Right kidney (tissue), 9 donors: ENCODE results near the gene SLC39A5.
"Not testable (repeated sequence)": the region's sequence is repeated elsewhere in the genome, so short reads cannot be mapped to it uniquely, and the experiment has no call there.

Experiments used
- DNase-seq: peaks from one replicate; pipeline ENCODE4 v3.0.0-alpha.2; 2016
- long read RNA-seq, 8 donors: transcript quantifications; one replicate each; lab custom pipeline, GENCODE V29; 2026

The SLC39A5 gene
- long read RNA-seq, donor 1, transcript SLC39A5-201 (11 exons, 2,031 nt) = major isoform, 6 of 43 reads
- long read RNA-seq, donor 1, partial matches to known transcripts = 28 of 43 reads
- long read RNA-seq, donor 1, other reads (novel, unspliced or antisense) = 7 of 43 reads
- long read RNA-seq, donor 2, partial matches to known transcripts = 19 of 25 reads
- long read RNA-seq, donor 2, other reads (novel, unspliced or antisense) = 0 of 25 reads
- long read RNA-seq, donor 3, partial matches to known transcripts = 8 of 9 reads
- long read RNA-seq, donor 3, other reads (novel, unspliced or antisense) = 0 of 9 reads
- long read RNA-seq, donor 4, transcript SLC39A5-201 (11 exons, 2,031 nt) = major isoform, 7 of 24 reads
- long read RNA-seq, donor 4, partial matches to known transcripts = 17 of 24 reads
- long read RNA-seq, donor 4, other reads (novel, unspliced or antisense) = 0 of 24 reads
- long read RNA-seq, donor 5, transcript SLC39A5-201 (11 exons, 2,031 nt) = major isoform, 6 of 28 reads
- long read RNA-seq, donor 5, partial matches to known transcripts = 21 of 28 reads
- long read RNA-seq, donor 5, other reads (novel, unspliced or antisense) = 0 of 28 reads
- long read RNA-seq, donor 6, partial matches to known transcripts = 24 of 28 reads
- long read RNA-seq, donor 6, other reads (novel, unspliced or antisense) = 0 of 28 reads
- long read RNA-seq, donor 7, partial matches to known transcripts = 18 of 31 reads
- long read RNA-seq, donor 7, other reads (novel, unspliced or antisense) = 6 of 31 reads
- long read RNA-seq, donor 8, transcript SLC39A5-201 (11 exons, 2,031 nt) = major isoform, 6 of 65 reads
- long read RNA-seq, donor 8, partial matches to known transcripts = 51 of 65 reads
- long read RNA-seq, donor 8, other reads (novel, unspliced or antisense) = 6 of 65 reads

- no peak for DNase-seq
Measured at GRCh38 chr12:56229916-56230431, at the start of gene SLC39A5. SLC39A5 (plus strand) TSS chr12:56230051; CDS start chr12:56231275, 1,224 bp downstream.

GRCh38 chr12:56186957-56187356 is 42.9 kb upstream of the SLC39A5 start:
- DNase-seq = no peak

GRCh38 chr12:56188131-56188777 is 41.6 kb upstream of the SLC39A5 start:
- peak; percentile 36 for DNase-seq

- peak; percentile 71 for DNase-seq
Measured at GRCh38 chr12:56188778-56189098, 41.1 kb upstream of the SLC39A5 start.

GRCh38 chr12:56189099-56189917 is 40.5 kb upstream of the SLC39A5 start, which contains the start of gene SMARCC2:
SMARCC2 (minus strand) TSS chr12:56189483; CDS start chr12:56189461, 22 bp downstream.
- DNase-seq = peak; percentile 91

GRCh38 chr12:56189918-56190694 is 39.7 kb upstream of the SLC39A5 start:
- DNase-seq = peak; percentile 91

- peak; percentile 30 for DNase-seq
Measured at GRCh38 chr12:56190695-56191155, 39.1 kb upstream of the SLC39A5 start.

- no peak for DNase-seq
Measured at GRCh38 chr12:56192582-56192981, 37.3 kb upstream of the SLC39A5 start.

GRCh38 chr12:56193025-56193578 is 36.7 kb upstream of the SLC39A5 start:
- peak; percentile 34 for DNase-seq

- not testable (repeated sequence) for DNase-seq
Measured at GRCh38 chr12:56196818-56197550, 32.9 kb upstream of the SLC39A5 start.

- DNase-seq = no peak
Measured at GRCh38 chr12:56197921-56198635, 31.8 kb upstream of the SLC39A5 start.

GRCh38 chr12:56198836-56199235 is 31.0 kb upstream of the SLC39A5 start:
- no peak for DNase-seq

- no peak for DNase-seq
Measured at GRCh38 chr12:56202366-56202765, 27.5 kb upstream of the SLC39A5 start.

- no peak for DNase-seq
Measured at GRCh38 chr12:56202838-56203237, 27.0 kb upstream of the SLC39A5 start.

- no peak for DNase-seq
Measured at GRCh38 chr12:56204275-56204674, 25.6 kb upstream of the SLC39A5 start.

GRCh38 chr12:56205445-56205844 is 24.4 kb upstream of the SLC39A5 start:
- no peak for DNase-seq

GRCh38 chr12:56206452-56207166 is 23.2 kb upstream of the SLC39A5 start:
- no peak for DNase-seq

- DNase-seq = no peak
Measured at GRCh38 chr12:56208006-56208405, 21.8 kb upstream of the SLC39A5 start.
